Caco-2 (cell line): ENCODE measurements around the gene CRAMP1. TPM values are rescaled to one million over a fixed set of nuclear protein-coding genes. Genes with fewer than 3 reads are reported as not detected.

Experiments used
- BruUV-seq: library from RNA; stranded (reverse); fragments of 400-500 nt; replicated peaks from 2 replicates; lab custom pipeline; 2021; lab: Mats Ljungman, UMichigan
- CTCF ChIA-PET: fragments of 300-600 bp; sonication (Branson Sonifier 250); formaldehyde crosslinking; loops from one replicate; lab custom pipeline; 2022; ENCODE audit warnings: antibody characterized with exemption; lab: Charles Lee
- POLR2A ChIA-PET: fragments of 300-600 bp; sonication (Branson Sonifier 250); formaldehyde crosslinking; loops from one replicate; lab custom pipeline; 2022; ENCODE audit warnings: antibody characterized with exemption; lab: Charles Lee
- DNase-seq, 2 experiments: peaks; one replicate each; pipeline versions ENCODE4 v3.0.0 to v3.0.0-alpha.2; 2020 to 2022
- H3K27me3 ChIP-seq: replicated peaks from 2 replicates; pipeline ENCODE4 v1.6.0; 2011; ENCODE audit warnings: low read length; ENCODE audit not compliant: control insufficient read depth, insufficient read depth
- H3K36me3 ChIP-seq: 2 replicates; pipeline ENCODE4 v1.5.1; 2011; ENCODE audit warnings: low read length; ENCODE audit not compliant: control insufficient read depth, insufficient read depth
- H3K4me1 ChIP-seq: fragments of 250-450 bp; sonication (Bioruptor Pico); 2 replicates; pipeline ENCODE4 v1.5.1; 2020; ENCODE audit warnings: mild to moderate bottlenecking
- H3K4me3 ChIP-seq: 2 replicates; pipeline ENCODE4 v1.5.1; 2011; ENCODE audit warnings: low read depth, mild to moderate bottlenecking, control low read depth, low read length
- H3K9me3 ChIP-seq: fragments of 250-450 bp; sonication (Bioruptor Pico); 2 replicates; pipeline ENCODE4 v1.5.1; 2020; ENCODE audit warnings: mild to moderate bottlenecking, moderate library complexity
- H3K27ac Mint-ChIP-seq: one replicate; pipeline ENCODE4 v1.8.0; 2022; ENCODE audit warnings: mixed read lengths; ENCODE audit not compliant: unreplicated experiment
- H3K27me3 Mint-ChIP-seq: one replicate; pipeline ENCODE4 v1.8.0; 2022; ENCODE audit warnings: mixed read lengths; ENCODE audit not compliant: insufficient read depth, unreplicated experiment
- H3K36me3 Mint-ChIP-seq: one replicate; pipeline ENCODE4 v1.8.0; 2022; ENCODE audit warnings: mild to moderate bottlenecking, mixed read lengths; ENCODE audit not compliant: insufficient read depth, unreplicated experiment
- H3K4me1 Mint-ChIP-seq: one replicate; pipeline ENCODE4 v1.8.0; 2022; ENCODE audit warnings: low read depth, mixed read lengths; ENCODE audit not compliant: unreplicated experiment
- H3K4me3 Mint-ChIP-seq: one replicate; pipeline ENCODE4 v1.8.0; 2022; ENCODE audit warnings: mild to moderate bottlenecking, moderate library complexity, mixed read lengths; ENCODE audit not compliant: unreplicated experiment
- H3K9me3 Mint-ChIP-seq: one replicate; pipeline ENCODE4 v1.8.0; 2022; ENCODE audit warnings: mixed read lengths; ENCODE audit not compliant: unreplicated experiment
- intact Hi-C: fragments of 100-400 bp; cut with micrococcal nuclease; formaldehyde crosslinking; loops from one replicate; pipeline ENCODE4 v1.10.0; 2022; ENCODE audit not compliant: unreplicated experiment
- total RNA-seq: library from RNA; stranded (reverse); gene quantifications from 2 replicates; pipeline ENCODE4 v1.2.3, GENCODE V29; 2022
- TF ChIP-seq, protein P1 (sequence below), 2 experiments: fragments of 200-600 bp in 1 of 2; IDR thresholded peaks; 1 replicate in 1 of 2; 2 replicates in 1 of 2; pipeline versions ENCODE4 v1.5.1 to v1.8.0; 2011 to 2022; ENCODE audit warnings: antibody characterized with exemption in 1 of 2, control low read depth in 1 of 2, inconsistent platforms in 1 of 2, low read depth in 1 of 2, low read length in 1 of 2, mild to moderate bottlenecking in 1 of 2, moderate library complexity in 1 of 2; ENCODE audit not compliant: insufficient read depth in 1 of 2, severe bottlenecking in 1 of 2, unreplicated experiment in 1 of 2

CRAMP1 gene
- total RNA-seq, 1 experiment from 2014 or later, result 24.7 TPM

GRCh38 chr16:1653023-1653422, 40.9 kb downstream of the CRAMP1 start:
- H3K27me3 Mint-ChIP-seq, result no peaks in the 10 kb centered on the region
- H3K36me3 Mint-ChIP-seq, result peaks cover 63% of the 10 kb centered on the region
- Histone ChIP-seq H3K4me1 (no peaks in the 10 kb centered on the region), H3K9me3 (no peaks in the 10 kb centered on the region), H3K4me3 (no peak overlapping the region), H3K27me3 (no peaks in the 10 kb centered on the region; the same call in 1 of the 2 replicates), H3K36me3 (peaks cover 6% of the 10 kb centered on the region)
- H3K4me1 Mint-ChIP-seq, result no peaks in the 10 kb centered on the region
- ChIA-PET CTCF (no interaction called here), POLR2A (no interaction called here)
- intact Hi-C loops, result no loop called here
- H3K4me3 Mint-ChIP-seq, result no peak overlapping the region
- no peak for DNase-seq
- TF ChIP-seq, protein P1, sequence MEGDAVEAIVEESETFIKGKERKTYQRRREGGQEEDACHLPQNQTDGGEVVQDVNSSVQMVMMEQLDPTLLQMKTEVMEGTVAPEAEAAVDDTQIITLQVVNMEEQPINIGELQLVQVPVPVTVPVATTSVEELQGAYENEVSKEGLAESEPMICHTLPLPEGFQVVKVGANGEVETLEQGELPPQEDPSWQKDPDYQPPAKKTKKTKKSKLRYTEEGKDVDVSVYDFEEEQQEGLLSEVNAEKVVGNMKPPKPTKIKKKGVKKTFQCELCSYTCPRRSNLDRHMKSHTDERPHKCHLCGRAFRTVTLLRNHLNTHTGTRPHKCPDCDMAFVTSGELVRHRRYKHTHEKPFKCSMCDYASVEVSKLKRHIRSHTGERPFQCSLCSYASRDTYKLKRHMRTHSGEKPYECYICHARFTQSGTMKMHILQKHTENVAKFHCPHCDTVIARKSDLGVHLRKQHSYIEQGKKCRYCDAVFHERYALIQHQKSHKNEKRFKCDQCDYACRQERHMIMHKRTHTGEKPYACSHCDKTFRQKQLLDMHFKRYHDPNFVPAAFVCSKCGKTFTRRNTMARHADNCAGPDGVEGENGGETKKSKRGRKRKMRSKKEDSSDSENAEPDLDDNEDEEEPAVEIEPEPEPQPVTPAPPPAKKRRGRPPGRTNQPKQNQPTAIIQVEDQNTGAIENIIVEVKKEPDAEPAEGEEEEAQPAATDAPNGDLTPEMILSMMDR (IDR thresholded peaks at IDR 0.05; ENCODE audit: insufficient read depth in 1 of 2, low read depth in 1 of 2, low read length in 1 of 2, severe bottlenecking in 1 of 2, unreplicated experiment in 1 of 2), result no peak
- BruUV-seq, result no TSS peak
- peaks cover 20% of the 10 kb centered on the region for H3K9me3 Mint-ChIP-seq
- H3K27ac Mint-ChIP-seq, result no peak overlapping the region

- no TSS peak for BruUV-seq
- CTCF ChIA-PET, result no interaction called here
- H3K9me3 ChIP-seq, result no peaks in the 10 kb centered on the region
- POLR2A ChIA-PET, result no interaction called here
- H3K4me1 Mint-ChIP-seq, result no peaks in the 10 kb centered on the region
- peak overlapping the region; percentile 39 for H3K27ac Mint-ChIP-seq
- intact Hi-C loops, result no loop called here
- DNase-seq, result no peak
- no peak overlapping the region for H3K4me3 ChIP-seq
- no peaks in the 10 kb centered on the region for H3K4me1 ChIP-seq
- peaks cover 57% of the 10 kb centered on the region for H3K36me3 Mint-ChIP-seq
- TF ChIP-seq, protein P1 (IDR thresholded peaks at IDR 0.05; ENCODE audit: insufficient read depth in 1 of 2, low read depth in 1 of 2, low read length in 1 of 2, severe bottlenecking in 1 of 2, unreplicated experiment in 1 of 2), result no peak
- H3K36me3 ChIP-seq, result peaks cover 6% of the 10 kb centered on the region
- no peak overlapping the region for H3K4me3 Mint-ChIP-seq
- H3K27me3 ChIP-seq, result no peaks in the 10 kb centered on the region
- H3K9me3 Mint-ChIP-seq, result peaks cover 20% of the 10 kb centered on the region
- no peaks in the 10 kb centered on the region for H3K27me3 Mint-ChIP-seq
Measured at GRCh38 chr16:1654505-1655268, 42.5 kb downstream of the CRAMP1 start.

GRCh38 chr16:1655269-1655807, 43.2 kb downstream of the CRAMP1 start:
- TF ChIP-seq, protein P1 (IDR thresholded peaks at IDR 0.05; ENCODE audit: insufficient read depth in 1 of 2, low read depth in 1 of 2, low read length in 1 of 2, severe bottlenecking in 1 of 2, unreplicated experiment in 1 of 2), result no peak
- Mint-ChIP-seq H3K9me3 (peaks cover 17% of the 10 kb centered on the region), H3K27ac (peak overlapping the region; percentile 39), H3K4me3 (no peak overlapping the region), H3K27me3 (no peaks in the 10 kb centered on the region), H3K4me1 (no peaks in the 10 kb centered on the region), H3K36me3 (peaks cover 56% of the 10 kb centered on the region)
- Histone ChIP-seq H3K36me3 (peaks cover 6% of the 10 kb centered on the region), H3K9me3 (no peaks in the 10 kb centered on the region), H3K27me3 (no peaks in the 10 kb centered on the region), H3K4me3 (no peak overlapping the region), H3K4me1 (no peaks in the 10 kb centered on the region)
- ChIA-PET POLR2A (no interaction called here), CTCF (no interaction called here)
- no peak for DNase-seq
- intact Hi-C loops, result no loop called here
- no TSS peak for BruUV-seq
